HepG2 (cell line): ENCODE data around the gene AKAP6. TPM values are rescaled to one million over a fixed set of nuclear protein-coding genes. Genes with fewer than 3 reads are reported as not detected.

Source experiments
- ATAC-seq: fragments of 200-7000 bp; cut with Tn5 transposase; 3 replicates; pipeline ENCODE4 v1.9.1; 2020; ENCODE audit warnings: mild to moderate bottlenecking, moderate library complexity
- BruUV-seq: library from RNA; stranded (reverse); fragments of 400-500 nt; replicated peaks from 2 replicates; lab custom pipeline; 2021; lab: Mats Ljungman, UMichigan
- CTCF ChIA-PET: fragments of 300-600 bp; formaldehyde crosslinking; extraction: SDS; loops from one replicate; lab custom pipeline; 2021; ENCODE audit warnings: low total read pairs, inconsistent platforms, low intra/inter-chr PET ratio; lab: Yijun Ruan, JAX
- POLR2A ChIA-PET: fragments of 350-600 bp; sonication (Branson Sonifier 250); formaldehyde crosslinking; loops from one replicate; lab custom pipeline; 2020; ENCODE audit warnings: antibody characterized with exemption, inconsistent platforms; lab: Yijun Ruan, JAX
- DNase-seq: peaks from one replicate; pipeline ENCODE4 v3.0.0-alpha.2; 2015; ENCODE audit warnings: low spot score
- FAIRE-seq: peaks from 3 replicates; lab custom pipeline; 2011; peaks lifted over from hg19 to GRCh38; lab: Jason Lieb, UNC
- H2AFZ ChIP-seq: one replicate; pipeline ENCODE4 v1.6.1; 2011; ENCODE audit warnings: low read length, inconsistent platforms
- H3K27ac ChIP-seq: fragments of 300-600 bp; 3 replicates; pipeline ENCODE4 v1.8.0; 2011; ENCODE audit warnings: mixed run types, mild to moderate bottlenecking, mixed read lengths, low read length, inconsistent platforms; ENCODE audit not compliant: insufficient read depth; ENCODE audit errors: extremely low read length
- H3K27me3 ChIP-seq, 2 experiments: fragments of 200-600 bp in 1 of 2; 2 replicates in 1 of 2; 3 replicates in 1 of 2; pipeline versions ENCODE4 v1.6.0 to v1.8.0; 2011; ENCODE audit warnings: low read length in 2 of 2, mild to moderate bottlenecking in 2 of 2, moderate library complexity in 2 of 2, inconsistent platforms in 1 of 2; ENCODE audit not compliant: insufficient read depth in 2 of 2, control insufficient read depth in 1 of 2
- H3K36me3 ChIP-seq, 2 experiments: fragments of 200-600 bp in 1 of 2; replicated peaks in 1 of 2; 2 replicates in 1 of 2; 3 replicates in 1 of 2; pipeline versions ENCODE4 v1.5.1 to v1.8.0; 2011; ENCODE audit warnings: low read length in 2 of 2, inconsistent platforms in 1 of 2; ENCODE audit not compliant: insufficient read depth in 2 of 2, control insufficient read depth in 1 of 2
- H3K4me1 ChIP-seq: 2 replicates; pipeline ENCODE4 v1.5.1; 2012; ENCODE audit warnings: low read length, inconsistent platforms; ENCODE audit not compliant: insufficient read depth
- H3K4me2 ChIP-seq: 2 replicates; pipeline ENCODE4 v1.6.0; 2011; ENCODE audit warnings: low read depth, low read length, inconsistent platforms
- H3K4me3 ChIP-seq, 3 experiments: fragments of 200-600 bp in 1 of 3; sonication (generic), shearing (Covaris generic) in 1 of 3; replicated peaks in 1 of 3; 2 replicates each; pipeline ENCODE4 v1.5.1; 2011 to 2016; ENCODE audit warnings: low read length in 3 of 3, inconsistent platforms in 2 of 3, low read depth in 2 of 3, mild to moderate bottlenecking in 2 of 3, control low read depth in 1 of 3, mixed read lengths in 1 of 3; ENCODE audit not compliant: insufficient read depth in 1 of 3
- H3K79me2 ChIP-seq: one replicate; pipeline ENCODE4 v1.6.1; 2011; ENCODE audit warnings: low read length, inconsistent platforms; ENCODE audit not compliant: insufficient read depth
- H3K9ac ChIP-seq: 2 replicates; pipeline ENCODE4 v1.6.0; 2011; ENCODE audit warnings: mild to moderate bottlenecking, low read depth, low read length, inconsistent platforms; ENCODE audit not compliant: insufficient read depth
- H3K9me3 ChIP-seq: 2 replicates; pipeline ENCODE4 v1.5.1; 2012; ENCODE audit warnings: mild to moderate bottlenecking, low read length
- H4K20me1 ChIP-seq: 2 replicates; pipeline ENCODE4 v1.6.0; 2011; ENCODE audit warnings: inconsistent platforms, mild to moderate bottlenecking, low read length, moderate library complexity; ENCODE audit not compliant: insufficient read depth
- KDM4B ChIP-seq: sonication (generic); formaldehyde crosslinking; IDR thresholded peaks from 2 replicates; pipeline ENCODE4 v1.4.0; 2020; ENCODE audit warnings: missing genetic modification reagents
- KLF12 ChIP-seq: sonication (generic); formaldehyde crosslinking; IDR thresholded peaks from 2 replicates; pipeline ENCODE4 v1.4.0; 2020; ENCODE audit warnings: missing genetic modification reagents, borderline replicate concordance
- NCOA2 ChIP-seq: sonication (generic); formaldehyde crosslinking; IDR thresholded peaks from 2 replicates; pipeline ENCODE4 v1.8.0; 2022; ENCODE audit warnings: inconsistent platforms
- NR3C1 ChIP-seq: sonication (generic); formaldehyde crosslinking; IDR thresholded peaks from 2 replicates; pipeline ENCODE4 v1.4.0; 2020; ENCODE audit warnings: missing genetic modification reagents
- PPARG ChIP-seq: conservative IDR thresholded peaks from 2 replicates; pipeline ENCODE4 v1.6.1; 2016; ENCODE audit warnings: missing biosample characterization, missing genetic modification reagents
- RCOR2 ChIP-seq: IDR thresholded peaks from 2 replicates; pipeline ENCODE4 v1.6.1; 2016; ENCODE audit warnings: missing biosample characterization, missing genetic modification reagents
- SAFB2 ChIP-seq: sonication (generic); formaldehyde crosslinking; IDR thresholded peaks from 2 replicates; pipeline ENCODE4 v1.5.1; 2020; ENCODE audit warnings: missing genetic modification reagents, low read depth, mild to moderate bottlenecking, borderline replicate concordance
- SIX1 ChIP-seq: sonication (generic); formaldehyde crosslinking; IDR thresholded peaks from 2 replicates; pipeline ENCODE4 v1.4.0; 2020; ENCODE audit warnings: missing genetic modification reagents, borderline replicate concordance
- TBX2 ChIP-seq: sonication (generic); formaldehyde crosslinking; IDR thresholded peaks from 2 replicates; pipeline ENCODE4 v1.5.0; 2020; ENCODE audit warnings: missing genetic modification reagents, mild to moderate bottlenecking, borderline replicate concordance
- THYN1 ChIP-seq: sonication (generic); formaldehyde crosslinking; IDR thresholded peaks from 2 replicates; pipeline ENCODE4 v1.8.1; 2023; ENCODE audit warnings: low read depth, mild to moderate bottlenecking, moderate library complexity, missing genetic modification reagents, borderline replicate concordance
- ZNF101 ChIP-seq: sonication (generic); formaldehyde crosslinking; IDR thresholded peaks from 2 replicates; pipeline ENCODE4 v1.4.0; 2020; ENCODE audit warnings: mild to moderate bottlenecking, low read depth, missing genetic modification reagents, borderline replicate concordance
- ZNF234 ChIP-seq: sonication (generic); formaldehyde crosslinking; conservative IDR thresholded peaks from 2 replicates; pipeline ENCODE4 v1.5.1; 2020; ENCODE audit warnings: mild to moderate bottlenecking, missing genetic modification reagents
- ZNF430 ChIP-seq: sonication (generic); formaldehyde crosslinking; IDR thresholded peaks from 2 replicates; pipeline ENCODE4 v1.9.0; 2021; ENCODE audit warnings: mild to moderate bottlenecking, missing genetic modification reagents
- ZNF550 ChIP-seq: sonication (generic); formaldehyde crosslinking; IDR thresholded peaks from 2 replicates; pipeline ENCODE4 v1.4.0; 2020; ENCODE audit warnings: mild to moderate bottlenecking, missing genetic modification reagents, borderline replicate concordance
- ZNF629 ChIP-seq: sonication (generic); formaldehyde crosslinking; conservative IDR thresholded peaks from 2 replicates; pipeline ENCODE4 v1.5.0; 2020; ENCODE audit warnings: missing genetic modification reagents
- ZNF75D ChIP-seq: sonication (generic); formaldehyde crosslinking; IDR thresholded peaks from 2 replicates; pipeline ENCODE4 v1.8.1; 2023; ENCODE audit warnings: missing genetic modification reagents, mild to moderate bottlenecking, borderline replicate concordance
- ZSCAN30 ChIP-seq: sonication (generic); formaldehyde crosslinking; IDR thresholded peaks from 2 replicates; pipeline ENCODE4 v1.5.0; 2020; ENCODE audit warnings: mild to moderate bottlenecking, missing genetic modification reagents
- WGBS: methylation state at CpG from one replicate; pipeline ENCODE4 v1.1.6; 2017; ENCODE audit warnings: low lambda C conversion rate; 5-methylcytosine and 5-hydroxymethylcytosine counted together
- in situ Hi-C: cut with HindIII; loops from 2 replicates; pipeline ENCODE4 v1.10.0; 2017; ENCODE audit warnings: low pct_unique_long_range_greater_than_20kb; ENCODE audit not compliant: extremely low pct_ligation_motif_present
- intact Hi-C: fragments of 100-400 bp; cut with micrococcal nuclease; formaldehyde crosslinking; loops from one replicate; pipeline ENCODE4 v1.10.0; 2022; ENCODE audit not compliant: unreplicated experiment
- polyA plus RNA-seq, 8 experiments: library from polyadenylated mRNA; depleted of rRNA in 3 of 8; stranded (reverse) in 7 of 8; unstranded in 1 of 8; fragments of >200 nt; fragmentation: Illumina TruSeq in 4 of 8; extraction: Trizol in 4 of 8; gene quantifications; 2 replicates each; pipeline versions ENCODE4 v1.2.1 to v1.2.3, GENCODE V29; 2011 to 2016; ENCODE audit warnings: low read depth in 4 of 8, missing spikeins in 1 of 8, mixed read lengths in 1 of 8; ENCODE audit not compliant: insufficient read depth in 1 of 8
- total RNA-seq, 5 experiments: library from RNA; depleted of rRNA; stranded (reverse); fragments of >200 nt; fragmentation: Illumina TruSeq; extraction: Trizol; gene quantifications; 2 replicates each; pipeline ENCODE4 v1.2.3, GENCODE V29; 2016; ENCODE audit warnings: low read depth in 1 of 5

The AKAP6 gene
- total and polyA plus RNA-seq, 2 of the 13 experiments (the other 11 are each of a cell fraction or from before 2014, with no cell fraction given), result 1.4 TPM

- no peak for TF ChIP-seq ZNF430 (CRISPR knock-in tag)
Measured at GRCh38 chr14:32374155-32374554, 45.1 kb downstream of the AKAP6 start (continued).

GRCh38 chr14:32375663-32376062 is 46.6 kb downstream of the AKAP6 start:
- no peaks in the 10 kb centered on the region for H3K9me3 ChIP-seq
- no peak overlapping the region for H3K27ac ChIP-seq
- intact Hi-C loops (no loop called here), in situ Hi-C loops (no loop called here)
- 0% methylated on average over 2 of the region's 2 CpGs for WGBS
- no peak for ATAC-seq
- no peak for DNase-seq
- no peaks in the 10 kb centered on the region for H4K20me1 ChIP-seq
- CTCF ChIA-PET, result no interaction called here
- no peak for FAIRE-seq
- H3K79me2 ChIP-seq, result no peaks in the 10 kb centered on the region
- no TSS peak for BruUV-seq
- H3K4me2 ChIP-seq, result no peak overlapping the region
- H3K36me3 ChIP-seq, result no peaks in the 10 kb centered on the region
- no peak for TF ChIP-seq PPARG (CRISPR knock-in tag)
- no peak for TF ChIP-seq ZNF550 (CRISPR knock-in tag)
- TF ChIP-seq NR3C1, result no peak
- TF ChIP-seq ZNF234 (CRISPR knock-in tag), result no peak
- TF ChIP-seq ZNF101 (CRISPR knock-in tag), result no peak
- TF ChIP-seq NCOA2 (CRISPR knock-in tag), result no peak
- TF ChIP-seq SIX1, result no peak
- TF ChIP-seq RCOR2 (CRISPR knock-in tag), result no peak
- no peak for TF ChIP-seq SAFB2
- TF ChIP-seq KDM4B, result no peak
- TF ChIP-seq TBX2 (CRISPR knock-in tag), result no peak
- TF ChIP-seq ZSCAN30 (CRISPR knock-in tag), result no peak
- no peak for TF ChIP-seq ZNF75D (CRISPR knock-in tag)
- TF ChIP-seq KLF12 (CRISPR knock-in tag), result no peak
- TF ChIP-seq ZNF629 (CRISPR knock-in tag), result no peak
- TF ChIP-seq THYN1, result no peak
- H3K4me1 ChIP-seq, result no peaks in the 10 kb centered on the region
- POLR2A ChIA-PET, result no interaction called here
- H3K9ac ChIP-seq, result no peak overlapping the region
- H2AFZ ChIP-seq, result no peak overlapping the region
- no peaks in the 10 kb centered on the region for H3K27me3 ChIP-seq
- H3K4me3 ChIP-seq, result no peak overlapping the region
